Heart left ventricle (tissue), 16 donors: ENCODE measurements around the gene ATP5F1E. TPM values are rescaled to one million over a fixed set of nuclear protein-coding genes. Genes with fewer than 3 reads are reported as not detected.

Experiments used
- ATAC-seq, 4 donors: fragments of 200-7000 bp; cut with Tn5 transposase; one replicate each; pipeline ENCODE4 v1.9.1; 2020 to 2022; ENCODE audit warnings: moderate library complexity in 4 of 4, mild to moderate bottlenecking in 3 of 4, moderate number of reproducible peaks in 1 of 4
- DNase-seq, 5 donors: peaks; one replicate each; pipeline ENCODE4 v3.0.0-alpha.2; 2020
- H3K27ac ChIP-seq, 12 donors: fragments of 200-600 bp; sonication (generic) in 4 of 12; one replicate each; pipeline versions ENCODE4 v1.5.0 to v1.8.0; 2016 to 2022; ENCODE audit warnings: mild to moderate bottlenecking in 2 of 12
- H3K27me3 ChIP-seq, 9 donors: fragments of 200-600 bp; sonication (generic) in 2 of 9; one replicate each; pipeline versions ENCODE4 v1.5.1 to v1.8.0; 2016 to 2022; ENCODE audit warnings: mild to moderate bottlenecking in 3 of 9
- H3K36me3 ChIP-seq, 9 donors: fragments of 200-600 bp; sonication (generic) in 2 of 9; one replicate each; pipeline versions ENCODE4 v1.5.0 to v1.8.0; 2018 to 2022; ENCODE audit warnings: mild to moderate bottlenecking in 2 of 9
- H3K4me1 ChIP-seq, 12 donors: fragments of 200-600 bp; sonication (generic) in 4 of 12; one replicate each; pipeline versions ENCODE4 v1.5.0 to v1.8.0; 2016 to 2022; ENCODE audit warnings: mild to moderate bottlenecking in 3 of 12
- H3K4me3 ChIP-seq, 12 donors: fragments of 200-600 bp; sonication (generic) in 4 of 12; one replicate each; pipeline versions ENCODE4 v1.5.0 to v1.8.0; 2017 to 2022; ENCODE audit warnings: mild to moderate bottlenecking in 9 of 12, moderate library complexity in 4 of 12
- H3K9me3 ChIP-seq, 12 donors: fragments of 200-600 bp; sonication (generic) in 4 of 12; one replicate each; pipeline versions ENCODE4 v1.5.0 to v1.8.0; 2016 to 2022; ENCODE audit warnings: mild to moderate bottlenecking in 1 of 12
- CTCF ChIP-seq, 12 donors: fragments of 200-600 bp; sonication (generic) in 4 of 12; IDR thresholded peaks; one replicate each; pipeline versions ENCODE4 v1.5.0 to v1.8.0; 2018 to 2022; ENCODE audit warnings: antibody characterized with exemption in 12 of 12, mild to moderate bottlenecking in 5 of 12
- POLR2A ChIP-seq, 2 donors: fragments of 450-650 bp; IDR thresholded peaks; one replicate each; pipeline ENCODE4 v1.6.1; 2017; ENCODE audit warnings: antibody characterized with exemption in 2 of 2, mild to moderate bottlenecking in 2 of 2, moderate library complexity in 2 of 2
- WGBS, 4 donors: extraction: QIAGEN DNeasy Blood & Tissue Kit in 2 of 4; methylation state at CpG; one replicate each; pipeline versions ENCODE4 v1.1.5 to v1.1.7; 2013 to 2018; 5-methylcytosine and 5-hydroxymethylcytosine counted together
- intact Hi-C, 10 donors: fragments of 100-400 bp; cut with DNase I; formaldehyde crosslinking; loops; one replicate each; pipeline versions ENCODE4 v1.11.1 to v1.14.2; 2022
- polyA plus RNA-seq, 2 donors: library from polyadenylated mRNA; stranded (reverse); fragments of 200-250 nt; gene quantifications; one replicate each; pipeline ENCODE4 v1.2.3, GENCODE V29; 2013
- total RNA-seq, 9 donors: library from RNA; depleted of rRNA in 2 of 9; stranded (reverse); fragments of >200 nt in 2 of 9; fragmentation: NEBNext Ultra II Directional in 3 of 9; extraction: Animal tissue kit (Norgen Biotek cat#: 25700) in 3 of 9; gene quantifications; one replicate each; pipeline versions ENCODE4 v1.1.0 to v1.2.4, GENCODE V29; 2016 to 2023
- donor health status: ischemic (EF 13 %, LVEDD 7.1; RV severe dilation, severe dysfunction).
- donor health status: healthy with polysubstance abuse.
- donor health status: DM: no; HTN: yes; CAD: no.
- donor health status: DM: no; HTN: no; CAD: no.
- donor health status: ischemic (EF 25% LVEDD 6.9; RV normal size, moderate dysfunction).
- donor health status: ischemic (EF 25% LVEDD 5.7; RV mildly dilated, moderate dysfunction).
- donor health status: healthy.
- donor health status: DM: yes; HTN: yes; CAD: no.
- donor health status: ischemic (EF 35%, LVEDD 5.7; RV mildly dilated, moderate dysfunction).
- donor health status: nonischemic (EF 11% LVEDD 7.7; RV severe dilation, severe dysfunction).
- donor health status: DM: yes; HTN: yes; CAD: no.
- donor health status: PGD.
- donor health status: ischemic (EF 29% LVEDD 5.4; RV normal size, mild dysfunction).
- donor health status: nonischemic (EF 23%, LVEDD 6.1; RV moderate dilation, normal function).

Gene ATP5F1E
- total and polyA plus RNA-seq, 11 donors: 38.5 to 153 (median 116) TPM

DNA sequence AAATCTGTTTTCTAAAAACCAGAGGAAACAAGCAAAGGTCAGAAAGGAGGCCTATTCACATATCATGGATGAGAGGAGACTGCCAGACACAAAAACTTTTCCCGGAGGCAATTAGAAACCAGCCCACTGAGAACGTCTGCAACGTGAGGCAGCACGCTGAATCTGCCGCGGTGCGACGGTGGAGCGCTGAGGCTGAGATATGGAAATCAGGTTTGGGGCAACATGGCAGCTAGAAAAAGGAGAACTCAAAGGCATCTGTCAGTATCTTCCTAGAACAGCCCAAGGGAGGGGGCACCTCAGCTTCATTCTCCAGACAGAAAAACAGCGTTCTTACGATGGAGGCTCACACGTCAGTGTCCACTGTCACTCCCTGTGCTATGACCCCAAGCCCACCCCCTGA is 5.3 kb upstream of the ATP5F1E start:
- Histone ChIP-seq H3K9me3 (no peaks in the 10 kb centered on the region), H3K4me1 (peaks cover 6 to 41% (median 32%) of the 10 kb centered on the region in 12 donors), H3K27ac (no peak overlapping the region), H3K36me3 (peaks cover 0 to 57% (median 47%) of the 10 kb centered on the region in 9 donors), H3K4me3 (no peak overlapping the region), H3K27me3 (no peaks in the 10 kb centered on the region)
- ATAC-seq (no peak), DNase-seq (no peak)
- intact Hi-C loops: loop anchor here in 1 of 10 donors (10.0 kb wide), 1 partner anchor 53 kb away; the partner anchor contains the start of gene NELFCD
- 91 to 94% (median 93%) methylated on average over 12 of the region's 12 CpGs for WGBS, 4 donors
- no peak for TF ChIP-seq CTCF (IDR thresholded peaks at IDR 0.05)
- TF ChIP-seq POLR2A (IDR thresholded peaks at IDR 0.05): no peak

DNA sequence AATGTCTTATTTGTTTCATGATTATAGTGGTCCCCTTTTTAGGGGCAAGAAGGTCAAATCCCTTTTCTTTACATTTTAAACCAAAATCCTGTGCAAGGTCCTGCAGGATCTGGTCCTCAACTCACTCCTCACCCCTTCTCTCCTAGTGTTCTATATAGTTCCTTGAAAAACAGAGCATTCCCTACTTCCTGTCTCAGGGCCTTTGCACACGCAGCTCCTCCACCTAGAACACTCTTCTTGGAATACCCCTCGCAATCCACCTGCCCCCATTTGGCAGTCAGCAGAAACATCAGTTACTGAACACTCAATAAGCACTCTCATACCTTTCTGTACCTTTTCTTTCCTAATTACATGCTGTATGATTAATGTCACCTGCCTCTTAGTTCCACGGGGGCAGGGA is 3.2 kb upstream of the ATP5F1E start:
- intact Hi-C loops: loop anchor here in 1 of 10 donors (10.0 kb wide), 1 partner anchor 51 kb away; the partner anchor contains the start of gene NELFCD
- WGBS, 4 donors: 96 to 99% (median 98%) methylated on average over 3 of the region's 3 CpGs
- H3K27ac ChIP-seq: no peak overlapping the region
- no peaks in the 10 kb centered on the region for H3K9me3 ChIP-seq
- no peak for TF ChIP-seq CTCF (IDR thresholded peaks at IDR 0.05)
- TF ChIP-seq POLR2A (IDR thresholded peaks at IDR 0.05): no peak
- peaks cover 0 to 38% (median 26%) of the 10 kb centered on the region in 12 donors for H3K4me1 ChIP-seq
- H3K4me3 ChIP-seq: no peak overlapping the region
- DNase-seq (no peak), ATAC-seq (no peak)
- H3K36me3 ChIP-seq: peaks cover 0 to 60% (median 52%) of the 10 kb centered on the region in 9 donors
- H3K27me3 ChIP-seq: no peaks in the 10 kb centered on the region

DNA sequence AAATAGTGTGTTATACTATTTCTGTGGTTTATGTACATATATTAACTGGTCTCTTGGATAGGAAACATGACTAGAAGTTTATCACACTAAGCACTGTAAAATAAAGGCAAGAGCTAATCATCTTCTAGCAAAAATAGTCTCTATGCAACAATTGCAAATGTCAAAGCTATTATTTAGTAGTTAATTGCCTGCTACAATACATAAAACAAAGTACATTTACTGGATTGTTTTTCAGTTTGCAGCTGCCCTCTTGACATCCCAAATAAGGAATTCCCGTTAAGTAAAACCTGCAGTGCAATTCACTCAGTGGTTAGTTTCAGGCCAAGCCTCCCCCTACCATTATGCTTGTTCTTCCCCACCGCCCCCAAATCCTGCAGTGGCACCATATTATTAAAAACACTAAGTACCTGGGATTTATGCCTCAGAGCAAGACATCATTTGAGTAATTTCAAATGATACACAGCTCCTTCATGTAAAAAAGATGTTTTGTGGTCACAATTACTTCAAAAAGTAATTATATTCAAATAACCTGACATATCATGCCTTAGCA is 1.6 kb upstream of the ATP5F1E start:
- H3K4me1 ChIP-seq: peaks cover 0 to 38% (median 35%) of the 10 kb centered on the region in 12 donors
- H3K27me3 ChIP-seq: no peaks in the 10 kb centered on the region
- WGBS, 4 donors: 86 to 94% (median 92%) methylated on average over 2 of the region's 2 CpGs
- ATAC-seq (no peak), DNase-seq (no peak)
- no peak overlapping the region for H3K4me3 ChIP-seq
- TF ChIP-seq POLR2A (IDR thresholded peaks at IDR 0.05) (no peak), CTCF (IDR thresholded peaks at IDR 0.05) (no peak)
- H3K27ac ChIP-seq: no peak overlapping the region
- H3K9me3 ChIP-seq: no peaks in the 10 kb centered on the region
- intact Hi-C loops: loop anchor here in 7 of 10 donors (2.0 to 10.0 kb wide), 7 partner anchors 49 to 381 kb away; partner anchors contain the start of genes NELFCD (in 5 of the 7) and STX16 (in 1 of the 7)
- H3K36me3 ChIP-seq: peaks cover 0 to 73% (median 66%) of the 10 kb centered on the region in 9 donors

- WGBS, 4 donors: 94 to 99% (median 98%) methylated on average over 1 of the region's 1 CpG
- H3K4me1 ChIP-seq: peaks cover 0 to 43% (median 40%) of the 10 kb centered on the region in 12 donors
- no peaks in the 10 kb centered on the region for H3K9me3 ChIP-seq
- no peaks in the 10 kb centered on the region for H3K27me3 ChIP-seq
- no peak for ATAC-seq
- peak overlapping the region in 11 of 12 donors; percentile 69 to 98 (median 92) for H3K27ac ChIP-seq
- intact Hi-C loops: loop anchor here in 7 of 10 donors (2.0 to 10.0 kb wide), 7 partner anchors 48 to 381 kb away; partner anchors contain the start of genes NELFCD (in 5 of the 7) and STX16 (in 1 of the 7)
- H3K36me3 ChIP-seq: peaks cover 0 to 76% (median 69%) of the 10 kb centered on the region in 9 donors
- H3K4me3 ChIP-seq: peak overlapping the region in 9 of 12 donors; percentile 71 to 94 (median 86)
- TF ChIP-seq CTCF (IDR thresholded peaks at IDR 0.05) (no peak), POLR2A (IDR thresholded peaks at IDR 0.05) (no peak)
- no peak for DNase-seq
Observed at GRCh38 chr20:59033093-59033492, 958 bp upstream of the ATP5F1E start.
